GM23338 (cell line): ENCODE data around the gene SERTAD3.

ENCODE experiments used
- CREB1 ChIP-seq: fragments of 250-450 bp; sonication (Bioruptor Pico); IDR thresholded peaks from 2 replicates; pipeline ENCODE4 v1.5.0; 2020; ENCODE audit warnings: low read depth, mild to moderate bottlenecking, moderate library complexity
- EZH2 ChIP-seq: fragments of 200-600 bp; sonication (generic); IDR thresholded peaks from one replicate; pipeline ENCODE4 v1.8.0; 2017; ENCODE audit warnings: antibody characterized with exemption, mild to moderate bottlenecking, low read depth; ENCODE audit not compliant: unreplicated experiment
- EZH2phosphoT487 ChIP-seq: fragments of 200-600 bp; sonication (generic); IDR thresholded peaks from one replicate; pipeline ENCODE4 v1.8.1; 2018; ENCODE audit warnings: antibody characterized with exemption; ENCODE audit not compliant: unreplicated experiment
- JUNB ChIP-seq: IDR thresholded peaks from one replicate; pipeline ENCODE4 v1.6.1; 2016; ENCODE audit warnings: antibody characterized with exemption; ENCODE audit not compliant: unreplicated experiment
- POLR2AphosphoS5 ChIP-seq: IDR thresholded peaks from 2 replicates; pipeline ENCODE4 v1.6.1; 2016; ENCODE audit warnings: antibody characterized with exemption, low read depth
- ZNF331 ChIP-seq: fragments of 250-450 bp; sonication (Bioruptor Pico); IDR thresholded peaks from 2 replicates; pipeline ENCODE4 v1.5.0; 2020; ENCODE audit warnings: low read depth, mild to moderate bottlenecking, moderate library complexity
- TF ChIP-seq, protein P1 (sequence below): IDR thresholded peaks from one replicate; pipeline ENCODE4 v1.6.1; 2018; ENCODE audit warnings: antibody characterized with exemption; ENCODE audit not compliant: unreplicated experiment
- TF ChIP-seq, protein P2 (sequence below), 2 experiments: fragments of 200-600 bp in 1 of 2; sonication (generic) in 1 of 2; conservative IDR thresholded peaks; 2 replicates each; pipeline versions ENCODE4 v1.5.1 to v1.6.1; 2016 to 2017; ENCODE audit warnings: antibody characterized with exemption in 2 of 2, low read depth in 2 of 2, mild to moderate bottlenecking in 2 of 2, moderate library complexity in 1 of 2

DNA sequence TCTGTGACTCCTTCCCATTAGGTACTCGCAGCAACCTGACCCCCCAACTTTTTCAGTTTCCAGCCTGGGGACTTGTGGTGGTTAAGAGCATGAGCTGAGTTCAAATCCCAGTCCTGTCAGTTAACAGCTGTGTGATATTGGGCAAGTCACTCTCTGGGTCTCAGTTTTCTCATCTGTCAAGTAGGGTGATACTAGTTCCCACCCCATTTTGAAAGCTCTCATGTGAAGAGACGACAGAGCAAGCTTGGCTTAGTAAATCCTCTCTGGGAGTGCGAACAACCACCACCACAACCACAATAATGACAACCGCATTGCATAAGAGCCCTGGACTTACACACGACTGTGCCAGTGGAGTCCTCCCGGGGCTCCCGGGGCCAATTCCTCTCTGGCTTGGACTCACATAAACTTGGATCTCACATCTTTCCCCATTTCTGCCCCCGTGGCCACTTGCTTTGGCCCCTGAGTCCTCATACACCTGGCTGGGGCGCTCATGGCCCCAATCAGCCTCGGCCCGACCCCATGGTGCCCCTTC is 21.0 kb upstream of the SERTAD3 start:
- TF ChIP-seq, protein P1, sequence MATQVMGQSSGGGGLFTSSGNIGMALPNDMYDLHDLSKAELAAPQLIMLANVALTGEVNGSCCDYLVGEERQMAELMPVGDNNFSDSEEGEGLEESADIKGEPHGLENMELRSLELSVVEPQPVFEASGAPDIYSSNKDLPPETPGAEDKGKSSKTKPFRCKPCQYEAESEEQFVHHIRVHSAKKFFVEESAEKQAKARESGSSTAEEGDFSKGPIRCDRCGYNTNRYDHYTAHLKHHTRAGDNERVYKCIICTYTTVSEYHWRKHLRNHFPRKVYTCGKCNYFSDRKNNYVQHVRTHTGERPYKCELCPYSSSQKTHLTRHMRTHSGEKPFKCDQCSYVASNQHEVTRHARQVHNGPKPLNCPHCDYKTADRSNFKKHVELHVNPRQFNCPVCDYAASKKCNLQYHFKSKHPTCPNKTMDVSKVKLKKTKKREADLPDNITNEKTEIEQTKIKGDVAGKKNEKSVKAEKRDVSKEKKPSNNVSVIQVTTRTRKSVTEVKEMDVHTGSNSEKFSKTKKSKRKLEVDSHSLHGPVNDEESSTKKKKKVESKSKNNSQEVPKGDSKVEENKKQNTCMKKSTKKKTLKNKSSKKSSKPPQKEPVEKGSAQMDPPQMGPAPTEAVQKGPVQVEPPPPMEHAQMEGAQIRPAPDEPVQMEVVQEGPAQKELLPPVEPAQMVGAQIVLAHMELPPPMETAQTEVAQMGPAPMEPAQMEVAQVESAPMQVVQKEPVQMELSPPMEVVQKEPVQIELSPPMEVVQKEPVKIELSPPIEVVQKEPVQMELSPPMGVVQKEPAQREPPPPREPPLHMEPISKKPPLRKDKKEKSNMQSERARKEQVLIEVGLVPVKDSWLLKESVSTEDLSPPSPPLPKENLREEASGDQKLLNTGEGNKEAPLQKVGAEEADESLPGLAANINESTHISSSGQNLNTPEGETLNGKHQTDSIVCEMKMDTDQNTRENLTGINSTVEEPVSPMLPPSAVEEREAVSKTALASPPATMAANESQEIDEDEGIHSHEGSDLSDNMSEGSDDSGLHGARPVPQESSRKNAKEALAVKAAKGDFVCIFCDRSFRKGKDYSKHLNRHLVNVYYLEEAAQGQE = no peak
- TF ChIP-seq, protein P2, sequence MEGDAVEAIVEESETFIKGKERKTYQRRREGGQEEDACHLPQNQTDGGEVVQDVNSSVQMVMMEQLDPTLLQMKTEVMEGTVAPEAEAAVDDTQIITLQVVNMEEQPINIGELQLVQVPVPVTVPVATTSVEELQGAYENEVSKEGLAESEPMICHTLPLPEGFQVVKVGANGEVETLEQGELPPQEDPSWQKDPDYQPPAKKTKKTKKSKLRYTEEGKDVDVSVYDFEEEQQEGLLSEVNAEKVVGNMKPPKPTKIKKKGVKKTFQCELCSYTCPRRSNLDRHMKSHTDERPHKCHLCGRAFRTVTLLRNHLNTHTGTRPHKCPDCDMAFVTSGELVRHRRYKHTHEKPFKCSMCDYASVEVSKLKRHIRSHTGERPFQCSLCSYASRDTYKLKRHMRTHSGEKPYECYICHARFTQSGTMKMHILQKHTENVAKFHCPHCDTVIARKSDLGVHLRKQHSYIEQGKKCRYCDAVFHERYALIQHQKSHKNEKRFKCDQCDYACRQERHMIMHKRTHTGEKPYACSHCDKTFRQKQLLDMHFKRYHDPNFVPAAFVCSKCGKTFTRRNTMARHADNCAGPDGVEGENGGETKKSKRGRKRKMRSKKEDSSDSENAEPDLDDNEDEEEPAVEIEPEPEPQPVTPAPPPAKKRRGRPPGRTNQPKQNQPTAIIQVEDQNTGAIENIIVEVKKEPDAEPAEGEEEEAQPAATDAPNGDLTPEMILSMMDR (conservative IDR thresholded peaks at IDR 0.05; ENCODE audit: low read depth in 2 of 2) = no peak
- TF ChIP-seq EZH2 (no peak), EZH2phosphoT487 (no peak), CREB1 (no peak), POLR2AphosphoS5 (no peak), JUNB (no peak), ZNF331 (CRISPR knock-in tag) (no peak)
